GM20431 (cell line): ENCODE measurements around the gene PALM3.
"Not testable (repeated sequence)": the region's sequence is repeated elsewhere in the genome, so short reads cannot be mapped to it uniquely, and the experiment has no call there.

Experiments
- in situ Hi-C: fragments of 300-500 bp; cut with MseI, MboI; formaldehyde crosslinking; loops from one replicate; pipeline ENCODE4 v1.15.0; 2020; ENCODE audit warnings: low sequenced_read_pairs; ENCODE audit not compliant: unreplicated experiment

The PALM3 gene

DNA sequence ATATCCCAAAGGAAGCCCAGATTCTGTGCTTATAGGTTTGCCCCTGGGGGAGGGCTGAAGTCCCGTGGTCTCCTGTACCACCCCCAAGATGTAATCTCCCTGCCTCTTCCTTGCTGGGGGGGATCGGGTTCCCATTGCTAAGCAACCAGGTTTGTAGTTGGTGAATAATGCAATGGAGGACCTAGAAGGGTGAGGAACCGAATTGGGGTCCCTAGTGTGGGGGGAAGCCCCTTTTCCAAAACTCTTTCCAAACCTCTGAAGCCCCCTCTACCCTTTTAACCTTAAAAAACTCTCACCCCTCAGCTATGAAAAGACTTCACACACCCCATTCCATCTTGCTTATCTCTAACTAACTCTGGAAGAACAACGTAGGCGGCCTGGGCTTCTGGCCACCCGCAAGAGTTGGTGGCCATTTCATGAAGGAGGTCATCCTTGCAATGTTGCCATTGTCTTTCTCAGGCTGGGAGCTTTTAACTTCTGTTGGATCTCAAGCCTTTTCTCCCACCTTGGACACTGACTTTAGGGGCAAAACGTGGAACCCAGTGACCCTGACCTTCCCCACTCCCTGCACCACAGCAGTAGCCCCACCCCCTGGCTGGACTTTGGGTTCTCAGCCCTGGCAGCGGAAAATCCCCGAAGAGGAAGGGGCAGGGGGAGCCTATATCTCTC lies 661 bp downstream of the PALM3 start:
- in situ Hi-C loops = no loop called here

- in situ Hi-C loops = no loop called here
These were observed 2.2 kb downstream of the PALM3 start for GRCh38 chr19:14059652-14060155.

GRCh38 chr19:14059093-14059480 lies 2.8 kb downstream of the PALM3 start:
- in situ Hi-C loops = no loop called here

- in situ Hi-C loops = no loop called here
These were observed 3.4 kb downstream of the PALM3 start for GRCh38 chr19:14058182-14059092.

DNA sequence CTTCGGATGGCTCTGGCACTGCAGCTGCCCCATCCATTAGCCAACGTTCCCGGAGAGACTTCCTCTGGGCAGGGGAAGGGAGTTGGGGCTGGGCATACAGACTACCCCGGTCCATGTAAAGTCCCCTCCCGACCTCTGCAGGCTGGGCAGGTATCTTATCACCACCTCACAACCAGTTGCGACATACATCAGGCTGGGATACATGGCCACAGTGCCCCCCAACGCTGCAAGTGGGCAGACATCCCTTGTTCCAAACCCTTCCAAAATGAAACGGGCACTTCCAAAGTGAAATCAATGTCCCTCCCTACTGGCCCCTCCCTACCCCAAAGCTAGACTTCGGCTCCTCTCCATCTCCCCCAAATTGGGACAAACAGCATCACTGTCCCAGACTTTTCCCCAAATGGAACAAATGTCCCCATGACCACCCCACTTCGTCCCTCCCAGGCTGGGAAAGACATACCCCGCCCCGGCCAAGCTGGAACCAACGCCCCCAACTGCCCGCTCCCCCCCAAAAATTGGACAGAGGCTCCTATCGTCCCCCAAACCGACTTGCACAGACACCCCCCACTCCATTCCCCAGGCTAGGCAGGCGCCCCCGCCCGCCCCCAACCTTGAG lies 5.0 kb downstream of the PALM3 start:
- in situ Hi-C loops = no loop called here

DNA sequence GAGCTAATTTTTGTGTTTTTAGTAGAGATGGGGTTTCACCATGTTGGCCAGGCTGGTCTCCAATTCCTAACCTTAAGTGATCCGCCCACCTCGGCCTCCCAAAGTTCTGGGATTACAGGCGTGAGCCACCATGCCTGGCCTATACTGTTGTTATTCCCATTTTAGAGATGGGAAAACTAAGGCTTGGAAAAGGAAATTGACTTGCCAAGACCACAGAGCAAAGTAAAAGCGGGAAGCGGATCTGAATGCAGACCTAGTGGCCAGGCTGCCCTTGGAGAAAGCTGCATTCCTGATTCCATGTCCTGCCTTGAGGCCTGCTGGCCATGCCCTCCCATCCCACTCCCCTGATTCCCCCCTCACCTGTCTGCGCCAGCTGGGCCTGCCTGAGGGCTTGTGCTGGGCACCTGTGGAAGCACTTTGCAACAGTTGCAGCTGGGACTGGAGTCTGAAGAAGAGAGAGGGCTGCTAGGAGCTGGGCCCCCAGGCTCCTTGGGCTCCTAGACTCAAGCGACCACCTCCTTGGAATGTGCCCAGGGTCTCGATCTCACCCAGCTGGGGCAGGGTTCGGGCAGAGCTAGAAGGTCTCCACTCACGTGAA lies 5.7 kb downstream of the PALM3 start:
- in situ Hi-C loops = no loop called here

- in situ Hi-C loops = no loop called here
These were observed 6.5 kb downstream of the PALM3 start for GRCh38 chr19:14055396-14055795.

DNA sequence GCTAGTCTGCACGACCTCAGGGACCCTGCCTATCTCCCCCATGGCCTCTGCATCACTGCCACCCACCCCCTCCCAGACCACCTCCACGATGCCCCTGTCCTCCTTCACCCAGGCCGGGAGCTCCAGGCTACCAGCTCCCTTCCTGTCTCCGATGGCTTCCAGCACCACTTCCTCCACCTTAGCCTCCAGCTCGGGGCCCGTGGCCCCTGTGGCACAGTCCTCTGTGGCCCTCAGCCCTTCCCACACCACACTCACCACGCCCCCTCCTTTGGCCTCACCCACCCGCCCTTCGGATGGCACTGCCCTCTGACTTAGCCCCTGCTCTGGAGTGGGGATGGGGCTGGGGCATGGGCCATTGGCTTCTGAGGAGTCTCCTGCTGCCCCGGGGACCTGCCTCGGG lies 7.2 kb downstream of the PALM3 start:
- in situ Hi-C loops = no loop called here

GRCh38 chr19:14054099-14054498 lies 7.8 kb downstream of the PALM3 start:
- in situ Hi-C loops = no loop called here

DNA sequence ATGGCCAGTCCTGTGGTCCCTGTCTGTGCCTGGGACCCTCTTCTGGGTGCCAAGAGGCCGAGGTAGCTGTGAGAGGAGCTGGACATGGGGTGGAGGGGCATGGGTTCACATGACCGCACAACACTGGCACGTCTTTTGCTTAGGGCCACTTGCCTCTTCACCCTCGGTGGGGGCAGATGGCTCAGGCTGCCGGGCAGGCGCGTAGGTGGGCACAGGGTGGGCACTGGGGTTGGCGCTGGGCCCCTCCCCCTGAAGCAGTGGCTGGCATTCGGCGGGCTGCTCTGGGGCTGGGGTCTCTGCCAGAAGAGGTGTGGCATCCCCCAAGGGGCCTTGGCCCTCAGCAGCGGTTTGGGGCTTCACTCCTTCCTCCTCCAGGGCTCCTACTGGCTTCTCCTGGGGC lies 8.4 kb downstream of the PALM3 start:
- in situ Hi-C loops = no loop called here

DNA sequence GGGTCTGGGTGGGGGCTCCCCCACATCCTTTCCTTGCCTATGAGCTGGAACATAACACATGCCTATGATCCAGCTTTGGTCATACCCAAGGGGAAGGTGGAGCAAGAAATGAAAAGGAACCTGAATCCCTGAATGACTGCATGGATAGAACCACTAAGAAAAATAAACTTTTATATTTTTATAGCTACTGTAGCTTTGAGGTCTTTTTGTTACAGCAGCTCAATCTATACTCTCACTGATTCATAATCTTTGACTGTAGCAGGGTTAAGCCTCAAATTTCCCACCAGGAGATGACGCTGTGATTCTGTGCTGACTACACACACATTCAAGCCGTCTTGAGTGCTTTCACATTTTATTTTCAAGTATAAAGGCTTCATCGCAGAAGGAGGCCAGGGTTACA lies 8.8 kb downstream of the PALM3 start:
- in situ Hi-C loops = no loop called here

DNA sequence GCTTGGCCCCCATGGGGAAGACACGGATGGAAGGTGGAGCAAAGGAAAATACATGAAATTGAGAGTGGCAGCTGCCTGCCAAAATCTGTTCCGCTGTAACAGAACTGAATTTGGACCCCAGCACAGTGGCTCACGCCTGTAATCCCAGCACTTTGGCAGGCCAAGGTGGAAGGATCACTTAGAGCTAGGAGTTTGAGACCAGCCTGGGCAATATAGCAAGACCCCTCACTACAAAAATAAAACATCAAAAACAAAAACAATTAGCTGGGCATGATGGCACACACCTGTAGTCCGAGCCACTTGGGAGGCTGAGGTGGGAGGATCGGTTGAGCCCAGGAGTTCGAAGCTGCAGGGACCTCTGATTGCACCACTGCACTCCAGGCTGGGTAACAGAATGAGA lies 9.4 kb downstream of the PALM3 start:
- in situ Hi-C loops = no loop called here

DNA sequence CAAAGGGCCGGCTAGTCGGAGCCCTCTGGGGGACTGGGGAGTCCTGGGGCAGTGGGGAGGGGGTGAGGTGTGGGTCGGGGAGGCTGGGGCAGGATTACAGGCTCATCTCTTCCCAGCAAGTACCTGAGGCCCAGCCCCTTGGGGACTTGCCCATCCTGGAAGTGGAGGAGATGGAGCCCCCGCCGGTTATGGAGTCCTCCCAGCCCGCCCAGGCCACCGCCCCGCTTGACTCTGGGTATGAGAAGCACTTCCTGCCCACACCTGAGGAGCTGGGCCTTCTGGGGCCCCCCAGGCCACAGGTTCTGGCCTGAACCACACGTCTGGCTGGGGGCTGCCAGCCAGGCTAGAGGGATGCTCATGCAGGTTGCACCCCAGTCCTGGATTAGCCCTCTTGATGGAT lies 9.9 kb downstream of the PALM3 start:
- in situ Hi-C loops = no loop called here

DNA sequence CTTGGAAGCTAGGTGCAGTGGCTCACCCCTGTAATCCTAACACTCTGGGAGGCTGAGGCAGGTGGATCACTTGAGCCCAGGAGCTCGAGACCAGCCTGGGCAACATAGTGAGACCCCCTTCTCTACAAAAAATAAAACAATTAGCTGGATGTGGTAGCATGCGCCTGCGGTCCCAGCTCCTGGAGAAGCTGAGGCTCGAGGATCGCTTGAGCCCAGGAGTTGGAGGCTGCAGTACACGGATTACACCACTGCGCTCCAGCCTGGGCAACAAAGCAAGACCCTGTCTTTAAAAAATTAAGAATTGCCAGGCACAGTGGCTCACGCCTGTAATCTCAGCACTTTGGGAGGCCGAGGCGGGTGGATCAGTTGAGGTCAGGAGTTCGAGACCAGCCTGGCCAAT lies 10.9 kb downstream of the PALM3 start:
- in situ Hi-C loops = not testable (repeated sequence)

- in situ Hi-C loops = no loop called here
These were observed 11.4 kb downstream of the PALM3 start for GRCh38 chr19:14050512-14050911.

- in situ Hi-C loops = loop anchor here (10.0 kb wide), 1 partner anchor 154 kb away; no protein-coding TSS in a partner anchor
These were observed 13.3 kb downstream of the PALM3 start for GRCh38 chr19:14048443-14049153.

- in situ Hi-C loops = loop anchor here (10.0 kb wide), 1 partner anchor 153 kb away; no protein-coding TSS in a partner anchor
These were observed 14.0 kb downstream of the PALM3 start for GRCh38 chr19:14047866-14048265.

DNA sequence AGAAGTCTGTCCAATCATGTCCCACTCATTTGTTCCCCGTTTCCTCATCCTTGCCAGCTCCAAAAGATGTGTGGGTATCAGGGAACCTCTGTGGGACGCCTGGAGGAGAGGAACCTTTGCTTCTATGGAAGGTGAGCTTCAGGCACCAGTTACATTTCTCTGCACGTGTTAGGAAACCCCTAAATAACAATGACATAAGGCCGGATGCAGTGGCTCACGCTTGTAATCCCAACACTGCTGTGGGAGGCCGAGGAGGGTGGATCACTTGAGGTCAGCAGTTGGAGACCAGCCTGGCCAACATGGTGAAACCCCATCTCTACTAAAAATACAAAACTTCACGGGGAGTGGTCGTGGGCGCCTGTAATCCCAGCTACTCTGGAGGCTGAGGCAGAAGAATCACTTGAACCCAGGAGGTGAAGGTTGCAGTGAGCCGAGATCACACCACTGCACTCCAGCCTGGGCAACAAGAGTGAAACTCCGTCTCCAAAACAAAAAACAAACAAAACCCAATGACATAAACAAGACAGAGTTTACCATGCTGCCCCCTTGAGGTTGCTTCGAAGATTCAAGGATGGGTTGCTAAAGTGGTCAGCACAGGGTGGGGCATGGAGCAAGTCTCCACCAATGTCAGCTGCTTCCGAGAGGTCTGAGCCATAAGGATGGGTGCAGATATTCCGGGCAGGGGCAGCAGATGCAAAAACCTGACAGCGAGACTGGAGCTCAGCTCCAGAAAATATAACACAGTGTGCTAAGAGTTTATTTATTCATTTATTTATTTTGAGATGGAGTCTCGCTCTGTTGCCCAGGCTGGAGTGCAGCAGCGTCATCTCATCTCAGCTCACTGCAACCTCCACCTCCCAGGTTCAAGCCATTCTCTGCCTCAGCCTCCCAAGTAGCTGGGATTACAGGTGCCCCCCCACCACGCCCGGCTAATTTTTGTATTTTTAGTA lies 18.9 kb downstream of the PALM3 start:
- in situ Hi-C loops = loop anchor here (10.0 kb wide), 1 partner anchor 148 kb away; no protein-coding TSS in a partner anchor

DNA sequence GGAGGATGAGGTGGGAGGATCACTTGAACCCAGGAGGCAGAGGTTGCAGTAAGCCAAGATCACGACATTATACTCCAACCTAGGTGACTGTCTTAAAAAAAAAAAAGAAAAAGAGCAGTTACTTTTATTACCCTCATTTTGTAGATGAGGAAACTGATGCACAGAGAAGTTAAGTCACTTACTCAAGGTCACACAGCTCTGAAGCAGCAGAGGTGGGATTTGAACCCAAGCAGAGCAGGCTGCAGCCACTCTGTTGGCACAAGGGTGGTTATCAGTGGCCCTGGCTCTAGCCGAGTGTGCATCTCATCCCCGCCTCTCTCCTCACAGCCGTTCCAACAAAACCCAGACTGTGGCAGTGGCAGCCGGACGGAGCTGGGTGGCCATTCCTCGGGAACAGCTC lies 22.7 kb downstream of the PALM3 start:
- in situ Hi-C loops = no loop called here
